ENCODE measurements around the gene FUBP1.
"Not testable (repeated sequence)": the region's sequence is repeated elsewhere in the genome, so short reads cannot be mapped to it uniquely, and the experiment has no call there.

Gene FUBP1

GRCh38 chr1:77978969-77979876 lies at the start of gene FUBP1:
FUBP1 (minus strand) TSS chr1:77979072; CDS start chr1:77979004, 68 bp downstream.
- peak; percentile 43 for DNase-seq (ENCODE audit: low spot score)

DNA sequence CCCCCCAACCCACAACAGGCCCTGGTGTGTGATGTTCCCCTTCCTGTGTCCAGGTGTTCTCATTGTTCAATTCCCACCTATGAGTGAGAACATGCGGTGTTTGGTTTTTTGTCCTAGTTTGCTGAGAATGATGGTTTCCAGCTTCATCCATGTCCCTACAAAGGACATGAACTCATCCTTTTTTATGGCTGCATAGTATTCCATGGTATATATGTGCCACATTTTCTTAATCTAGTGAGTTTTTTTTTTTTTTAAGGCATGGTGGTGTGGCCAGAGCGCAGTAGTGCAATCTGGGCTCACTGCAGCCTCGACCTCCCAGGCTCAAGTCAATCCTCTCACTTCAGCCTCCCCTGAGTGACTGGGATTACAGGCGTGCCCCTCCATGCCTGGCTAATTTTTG lies 42.3 kb upstream of the FUBP1 start:
- not testable (repeated sequence) for DNase-seq (ENCODE audit: low spot score)

DNA sequence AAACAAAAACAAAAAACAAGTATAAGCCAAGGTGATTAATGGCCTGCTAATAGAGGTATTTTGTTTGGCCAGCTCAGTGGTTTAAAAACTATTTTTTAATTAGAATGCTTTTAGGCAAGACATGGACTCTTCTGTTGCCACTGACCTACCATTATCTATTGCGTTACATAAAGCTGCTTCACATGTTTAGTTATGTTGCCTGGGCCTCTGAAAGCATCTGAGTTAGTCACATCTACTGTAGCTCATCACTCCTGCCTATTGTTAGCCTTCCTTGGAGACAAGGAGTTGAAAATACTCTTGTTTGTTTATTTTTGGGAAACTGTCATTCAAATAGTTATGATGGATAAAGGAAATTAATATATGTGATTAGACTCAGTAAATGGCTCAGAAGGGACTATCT lies 40.2 kb upstream of the FUBP1 start:
- no peak for DNase-seq (ENCODE audit: low spot score)

DNA sequence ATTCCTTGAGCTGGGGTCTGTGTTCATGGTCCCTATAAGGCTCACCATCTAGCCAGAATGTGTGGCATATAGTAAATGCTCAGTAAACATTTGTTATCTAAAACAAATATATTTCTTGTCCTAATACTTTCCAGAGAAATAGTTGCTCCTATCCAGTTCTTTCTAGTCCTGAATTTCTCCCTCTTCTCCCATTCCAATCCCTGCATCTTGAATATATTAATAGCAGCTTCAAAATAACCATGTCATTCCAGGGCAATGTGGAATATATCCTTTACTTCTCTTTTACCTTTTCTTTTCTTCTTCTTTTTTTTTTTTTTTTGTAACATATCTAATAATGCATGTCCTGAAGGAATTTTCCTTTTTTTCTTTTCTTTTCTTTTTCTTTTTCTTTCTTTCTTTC lies 36.3 kb upstream of the FUBP1 start:
- no peak for DNase-seq (ENCODE audit: low spot score)

GRCh38 chr1:78011050-78011449 lies 32.2 kb upstream of the FUBP1 start:
- DNase-seq (ENCODE audit: low spot score), result no peak

DNA sequence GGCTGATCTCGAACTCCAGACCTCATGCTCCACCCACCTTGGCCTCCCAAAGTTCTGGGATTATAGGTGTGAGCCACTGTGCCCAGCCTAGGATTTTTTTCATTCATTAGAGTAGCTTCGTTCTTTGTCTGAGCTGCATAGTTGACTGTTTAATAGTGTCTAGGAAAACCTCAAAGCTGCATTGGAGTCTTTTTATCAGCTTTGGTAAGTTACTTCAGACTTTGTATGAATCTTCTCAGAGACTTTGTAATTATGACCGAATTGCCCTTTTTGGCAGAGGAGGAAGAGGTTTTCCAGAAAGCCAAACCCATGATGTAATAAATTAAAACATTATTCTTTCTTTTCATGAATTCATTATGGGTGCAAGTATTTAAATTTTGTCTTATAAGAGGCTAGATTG lies 31.0 kb upstream of the FUBP1 start:
- DNase-seq (ENCODE audit: low spot score), result no peak

GRCh38 chr1:78009276-78009675 lies 30.4 kb upstream of the FUBP1 start:
- DNase-seq (ENCODE audit: low spot score), result no peak

- no peak for DNase-seq (ENCODE audit: low spot score)
These were observed 28.9 kb upstream of the FUBP1 start for GRCh38 chr1:78007677-78008341.

DNA sequence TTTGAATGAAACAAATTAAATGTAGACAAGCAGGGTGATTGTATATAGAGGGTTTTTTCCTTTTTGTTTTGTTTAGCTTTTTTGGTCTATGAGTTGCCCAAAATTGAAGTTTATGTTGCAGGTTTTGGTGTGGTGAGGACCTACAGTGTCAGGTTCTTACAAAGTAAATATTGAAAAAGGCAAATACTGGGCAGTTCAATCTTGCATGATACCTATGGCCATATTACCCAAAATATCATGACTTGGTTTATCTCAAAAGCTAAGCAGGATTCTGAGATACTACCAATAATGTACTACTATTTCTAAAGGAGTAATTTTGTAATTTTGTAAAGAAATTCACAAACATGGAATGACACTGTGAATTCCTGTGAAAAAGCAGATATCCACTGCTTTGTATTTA lies 27.6 kb upstream of the FUBP1 start:
- no peak for DNase-seq (ENCODE audit: low spot score)

DNA sequence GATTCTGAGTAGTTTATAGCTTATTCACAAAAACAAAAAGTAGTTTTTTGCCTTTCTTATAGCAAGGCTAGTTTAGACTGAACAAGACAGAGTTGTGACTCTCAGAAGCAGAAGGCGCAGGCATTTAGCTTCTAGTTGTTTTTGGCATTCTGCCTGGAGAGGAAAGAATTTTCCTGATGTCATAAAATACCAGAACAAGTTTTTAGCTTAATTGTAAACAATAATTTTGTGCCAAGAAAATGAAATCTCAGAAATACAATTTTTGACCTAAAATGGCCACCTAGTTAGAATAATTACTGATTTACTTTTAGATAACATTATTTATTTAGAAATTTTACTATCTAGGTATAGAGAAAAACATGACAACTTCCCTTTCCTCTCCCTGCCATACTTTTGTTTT lies 26.9 kb upstream of the FUBP1 start:
- DNase-seq (ENCODE audit: low spot score), result no peak

DNA sequence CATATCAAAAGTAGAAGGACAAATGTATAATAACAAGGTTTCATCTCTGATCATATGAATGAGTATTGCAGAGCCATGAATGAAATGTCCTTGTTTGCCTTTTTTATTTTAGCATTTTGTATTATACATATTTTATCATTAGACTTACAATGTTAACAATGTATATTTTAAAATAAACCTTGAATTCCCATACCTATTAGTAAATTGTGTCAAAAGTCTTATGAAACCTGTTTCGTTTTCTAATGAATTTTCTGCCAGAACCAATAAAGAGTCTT lies 26.5 kb upstream of the FUBP1 start:
- no peak for DNase-seq (ENCODE audit: low spot score)

GRCh38 chr1:78004719-78005447 lies 26.0 kb upstream of the FUBP1 start, which contains the start of gene DNAJB4:
DNAJB4 (plus strand) TSS chr1:78004939; CDS start chr1:78005111, 172 bp downstream.
- DNase-seq (ENCODE audit: low spot score), result peak; percentile 45

GRCh38 chr1:78003882-78004718 lies 25.2 kb upstream of the FUBP1 start:
- DNase-seq (ENCODE audit: low spot score), result peak; percentile 9

- no peak for DNase-seq (ENCODE audit: low spot score)
These were observed 24.3 kb upstream of the FUBP1 start for GRCh38 chr1:78003070-78003746.

DNA sequence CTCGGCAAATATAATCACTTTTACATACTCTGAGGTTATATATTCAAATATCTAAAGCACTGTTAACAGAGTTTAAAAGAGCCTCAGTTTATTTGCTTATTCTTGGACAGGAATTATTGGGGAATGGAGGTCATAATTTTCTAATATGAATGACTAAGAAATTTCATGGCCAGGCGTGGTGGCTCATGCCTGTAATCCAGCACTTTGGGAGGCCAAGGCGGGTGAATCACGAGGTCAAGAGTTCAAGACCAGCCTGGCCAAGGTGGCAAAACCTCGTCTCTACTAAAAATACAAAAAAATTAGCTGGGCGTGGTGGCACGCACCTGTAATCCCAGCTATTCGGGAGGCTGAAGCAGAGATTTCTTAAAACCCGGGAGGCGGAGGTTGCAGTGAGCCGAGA lies 21.7 kb upstream of the FUBP1 start:
- DNase-seq (ENCODE audit: low spot score), result not testable (repeated sequence)

GRCh38 chr1:77996734-77997133 lies 17.9 kb upstream of the FUBP1 start:
- no peak for DNase-seq (ENCODE audit: low spot score)

GRCh38 chr1:77994117-77994705 lies 15.3 kb upstream of the FUBP1 start:
- DNase-seq (ENCODE audit: low spot score), result no peak

- no peak for DNase-seq (ENCODE audit: low spot score)
These were observed 12.8 kb upstream of the FUBP1 start for GRCh38 chr1:77991638-77992037.

DNA sequence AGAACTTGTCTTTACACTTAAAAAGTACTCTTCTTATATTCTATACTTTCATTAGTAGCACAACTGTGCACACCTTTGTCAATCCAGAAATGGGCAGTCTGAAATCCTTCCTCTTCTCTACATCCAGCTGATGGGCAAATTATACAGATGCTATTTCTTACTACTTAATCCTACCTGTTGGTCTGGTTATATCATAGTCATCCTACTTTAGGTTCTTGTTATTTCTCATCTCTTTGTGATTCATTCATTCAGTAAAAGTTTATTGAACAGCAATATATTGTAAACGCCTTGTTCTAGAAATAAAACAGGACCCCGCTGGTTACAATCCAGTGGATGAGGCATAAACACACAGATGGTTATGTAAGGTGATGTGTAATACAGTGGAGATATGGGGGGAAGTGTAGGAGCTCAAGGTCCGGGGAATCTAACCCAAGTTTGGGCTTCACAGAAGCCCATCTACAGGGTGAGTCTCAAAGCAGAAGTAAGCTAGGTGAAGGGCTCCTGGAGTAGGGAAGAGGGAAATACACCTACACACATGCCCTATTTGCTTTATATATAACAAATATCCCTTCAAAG lies 11.8 kb upstream of the FUBP1 start:
- no peak for DNase-seq (ENCODE audit: low spot score)

DNA sequence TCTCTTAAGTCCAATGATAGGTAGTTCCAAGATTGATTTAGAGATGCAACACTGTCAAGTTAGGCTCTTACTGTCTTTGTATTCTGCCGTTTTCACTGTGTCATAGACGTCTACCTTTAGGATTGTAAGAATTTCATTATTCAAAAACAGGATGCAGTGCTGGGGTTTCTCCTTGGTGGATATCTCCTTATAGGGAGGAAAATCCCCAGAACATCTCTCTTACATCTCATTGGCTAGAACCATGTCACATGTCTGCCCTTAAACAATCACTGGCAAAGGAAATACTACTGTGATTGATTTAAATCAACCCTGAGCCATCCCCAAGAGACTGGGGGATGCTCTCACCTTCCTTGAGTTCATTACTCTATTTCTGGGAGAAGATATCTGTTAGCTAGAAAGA lies 10.9 kb upstream of the FUBP1 start:
- no peak for DNase-seq (ENCODE audit: low spot score)

GRCh38 chr1:77987919-77988318 lies 9.0 kb upstream of the FUBP1 start:
- DNase-seq (ENCODE audit: low spot score), result no peak

Data from HuH-7.5 (cell line).